NCI-H2196 (cell line): ENCODE data around the gene HNRNPA1L2.
A peak's percentile ranks its signal among the peaks of the same experiment; 100 is the strongest.
"Not testable (repeated sequence)": the region's sequence is repeated elsewhere in the genome, so short reads cannot be mapped to it uniquely, and the experiment has no call there.

Source experiments
- DNase-seq: peaks from one replicate; lab custom pipeline; 2025; ENCODE audit not compliant: unreplicated experiment; lab: John Stamatoyannopoulos, UW

The HNRNPA1L2 gene

DNA sequence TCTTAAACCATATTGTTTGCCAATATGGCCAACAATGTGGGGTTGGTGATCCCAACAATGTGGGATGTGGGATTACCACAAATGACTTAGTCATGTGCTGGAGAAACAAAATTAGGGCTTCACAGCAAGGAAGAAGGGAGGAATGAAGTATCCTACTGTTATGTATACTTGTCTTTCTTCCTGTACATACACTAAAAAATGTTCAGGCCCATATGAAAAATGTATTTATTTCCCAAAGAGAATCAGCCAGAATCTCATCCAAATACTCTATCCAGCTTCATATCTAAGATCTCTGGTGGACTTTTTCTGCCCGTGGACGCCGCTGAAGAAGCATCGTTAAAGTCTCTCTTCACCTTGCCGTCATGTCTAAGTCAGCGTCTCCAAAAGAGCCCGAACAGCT lies at the start of gene HNRNPA1L2:
TSS of gene HNRNPA1L2 (plus strand) at position 301 of the 400 bp plus-strand sequence. CDS start at position 363, 62 bp downstream.
- DNase-seq: no peak

GRCh38 chr13:52593175-52593574 lies 49.1 kb upstream of the HNRNPA1L2 start:
- not testable (repeated sequence) for DNase-seq

- not testable (repeated sequence) for DNase-seq
Observed at GRCh38 chr13:52593812-52594211, 48.4 kb upstream of the HNRNPA1L2 start.

DNA sequence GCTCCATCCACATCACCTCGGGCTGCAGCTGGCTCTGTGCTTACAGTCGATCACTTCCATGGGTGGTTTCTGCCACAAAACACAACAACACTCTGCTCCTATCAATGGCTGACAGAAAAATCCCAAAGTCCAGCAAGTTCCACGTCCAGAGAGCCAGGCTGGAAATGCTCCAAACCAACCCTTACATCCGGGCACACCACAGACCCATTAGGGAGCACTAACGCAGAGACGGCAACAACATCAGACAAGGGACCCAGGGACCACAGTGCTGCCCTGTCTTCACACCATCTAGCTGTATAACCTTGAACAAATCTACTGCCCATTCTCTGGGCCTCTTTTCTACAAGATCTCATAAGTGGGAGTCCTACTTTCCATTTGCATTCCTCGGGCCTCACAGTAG lies 47.9 kb upstream of the HNRNPA1L2 start:
- DNase-seq: not testable (repeated sequence)

DNA sequence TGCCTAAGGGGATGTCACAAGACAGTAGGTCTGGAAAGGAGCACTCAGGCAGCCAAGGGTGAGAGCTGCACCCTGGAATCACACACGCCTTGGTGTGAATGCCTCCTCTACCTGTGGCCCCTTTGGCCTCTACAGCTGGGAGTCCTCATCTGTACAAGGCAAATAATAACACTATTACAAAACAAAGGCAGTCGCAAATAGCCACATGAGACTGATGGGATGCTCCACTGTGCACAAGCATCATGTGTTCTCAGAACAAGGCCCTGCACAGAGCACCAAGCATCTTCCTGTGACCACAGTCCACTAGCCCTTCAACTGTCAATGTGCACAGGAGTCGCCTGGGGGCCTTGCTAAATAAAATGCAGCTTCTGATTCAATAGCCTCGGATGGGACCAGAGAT lies 44.6 kb upstream of the HNRNPA1L2 start:
- DNase-seq: no peak

- no peak for DNase-seq
Observed at GRCh38 chr13:52599037-52599847, 43.0 kb upstream of the HNRNPA1L2 start.

- DNase-seq: no peak
Observed at GRCh38 chr13:52599848-52600603, 42.2 kb upstream of the HNRNPA1L2 start.

DNA sequence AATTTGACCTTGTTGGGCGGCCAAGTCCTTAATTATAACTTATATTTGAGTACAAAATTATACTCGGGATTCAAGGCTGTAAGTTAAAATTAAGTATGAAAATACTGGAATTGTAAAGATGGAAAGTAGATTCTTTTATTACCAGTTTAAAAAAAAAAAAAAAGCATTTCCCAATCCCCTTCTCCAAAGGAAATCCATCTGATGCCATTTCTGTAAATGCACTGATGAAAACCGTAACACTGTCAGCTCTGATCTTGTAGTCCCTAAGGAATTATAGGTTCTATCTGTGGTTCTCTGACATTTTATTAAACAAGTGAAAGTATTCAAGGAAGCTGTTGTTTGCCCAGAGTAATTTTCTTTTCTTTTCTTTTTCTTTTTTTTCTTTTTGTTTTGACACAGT lies 41.6 kb upstream of the HNRNPA1L2 start:
- DNase-seq: no peak

DNA sequence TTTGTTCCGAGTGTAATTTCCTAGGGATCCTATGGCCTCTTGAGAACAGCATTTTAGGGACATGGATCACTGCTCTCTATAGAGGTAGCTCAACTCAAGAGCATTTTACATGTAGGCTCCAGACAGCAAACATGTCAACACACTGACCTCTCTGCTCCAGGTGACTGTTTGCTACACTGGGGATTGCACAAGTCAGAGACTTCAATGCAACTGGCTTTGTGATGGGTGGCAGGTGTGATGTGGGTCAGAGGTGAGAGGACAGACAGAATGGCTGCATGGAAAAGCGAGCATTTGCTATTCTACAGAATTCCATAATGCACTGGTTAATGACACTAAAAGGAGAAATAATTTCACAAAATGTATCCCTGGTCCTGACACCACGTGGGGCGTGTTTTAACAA lies 38.9 kb upstream of the HNRNPA1L2 start:
- DNase-seq: not testable (repeated sequence)

GRCh38 chr13:52606126-52606525 lies 36.1 kb upstream of the HNRNPA1L2 start:
- not testable (repeated sequence) for DNase-seq

DNA sequence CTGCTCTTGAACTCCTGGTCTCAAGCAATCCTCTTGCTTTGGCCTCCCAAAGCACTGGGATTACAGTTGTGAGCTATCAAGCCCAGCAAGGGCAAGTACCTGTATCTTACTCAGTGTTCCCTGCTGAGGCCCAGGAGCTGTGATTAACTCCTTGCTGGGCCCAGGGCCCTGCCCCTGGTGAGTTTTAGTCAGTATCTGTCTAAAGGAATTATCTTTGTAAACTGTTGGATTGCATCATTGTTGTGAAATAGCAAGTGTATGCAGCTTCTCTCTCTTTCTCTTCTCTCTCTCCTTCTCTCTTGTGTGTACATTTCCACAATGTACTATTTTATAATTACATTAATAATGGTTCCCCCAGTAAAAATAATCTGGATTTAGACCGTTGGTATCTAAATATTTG lies 35.4 kb upstream of the HNRNPA1L2 start:
- not testable (repeated sequence) for DNase-seq

- DNase-seq: not testable (repeated sequence)
Observed at GRCh38 chr13:52608184-52608583, 34.0 kb upstream of the HNRNPA1L2 start.

DNA sequence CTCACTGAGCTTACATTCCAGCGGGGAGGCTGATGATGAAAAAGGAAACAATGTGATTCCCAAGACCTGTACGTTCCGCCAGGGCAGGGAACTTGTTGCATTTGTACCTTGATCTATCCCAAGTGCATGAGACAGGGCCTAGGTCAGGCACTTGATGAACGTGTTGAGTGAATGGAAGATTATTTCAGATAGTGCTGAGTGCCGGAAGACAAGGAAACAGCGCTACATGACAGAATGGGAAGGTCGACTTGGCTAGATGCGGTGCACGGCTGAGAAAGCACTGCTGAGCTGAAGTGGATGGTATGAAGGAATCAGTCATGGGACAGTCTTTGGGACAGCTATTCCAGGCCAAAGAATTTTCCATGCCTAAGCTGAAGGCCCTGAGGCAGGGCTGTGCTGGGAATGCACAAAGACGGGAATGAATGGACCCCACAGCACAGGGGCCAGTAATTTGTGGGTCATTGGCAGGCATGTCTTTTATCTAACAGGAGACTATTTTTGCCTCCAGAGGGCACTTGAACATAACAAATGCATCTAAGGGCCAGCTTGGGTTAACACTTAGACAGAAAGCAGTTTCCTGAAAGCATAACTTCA lies 33.1 kb upstream of the HNRNPA1L2 start:
- DNase-seq: not testable (repeated sequence)

- not testable (repeated sequence) for DNase-seq
Observed at GRCh38 chr13:52610158-52610557, 32.1 kb upstream of the HNRNPA1L2 start.

DNA sequence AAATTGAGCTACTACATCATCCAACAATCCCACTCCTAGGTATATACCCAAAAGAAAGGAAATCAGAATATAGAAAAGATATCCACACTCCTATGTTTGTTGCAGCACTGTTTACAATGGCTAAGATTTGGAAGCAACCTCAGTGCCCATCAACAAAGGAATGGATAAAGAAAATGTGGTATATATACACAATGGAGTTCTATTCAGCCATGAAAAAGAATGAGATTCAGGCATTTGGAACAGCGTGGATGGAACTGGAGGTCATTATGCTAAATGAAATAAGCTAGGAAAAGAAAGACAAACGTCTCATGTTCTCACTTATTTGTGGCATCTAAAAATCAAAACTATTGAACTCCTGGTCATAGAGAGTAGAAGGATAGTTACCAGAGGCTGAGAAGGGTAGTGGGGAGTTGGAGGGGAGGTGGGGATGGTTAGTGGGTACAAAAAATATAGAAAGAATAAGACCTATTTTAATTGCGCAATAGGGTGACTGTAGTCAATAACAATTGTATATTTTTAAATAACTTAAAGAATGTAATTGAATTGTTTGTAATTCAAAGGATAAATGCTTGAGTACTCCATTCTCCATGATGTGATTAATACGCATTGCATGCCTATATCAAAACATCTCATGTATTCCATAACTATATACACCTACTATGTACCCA lies 27.0 kb upstream of the HNRNPA1L2 start:
- no peak for DNase-seq

DNA sequence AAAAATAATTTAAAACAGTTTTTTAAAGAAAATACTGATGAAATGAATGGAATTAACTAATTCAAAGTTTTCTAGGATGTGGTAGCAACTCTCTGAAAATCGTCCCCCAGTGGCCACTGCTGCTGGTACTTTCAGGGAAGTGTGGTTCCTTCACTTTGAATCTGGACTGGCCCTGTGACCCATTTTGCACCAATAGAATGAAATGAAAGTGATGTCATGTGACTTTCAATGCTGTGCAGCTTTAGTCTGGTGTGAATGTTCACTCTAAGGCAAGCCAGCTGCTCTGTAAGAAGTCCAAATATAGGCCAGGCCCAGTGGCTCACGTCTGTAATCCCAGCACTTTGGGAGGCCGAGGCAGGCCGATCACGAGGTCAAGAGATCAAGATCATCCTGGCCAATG lies 26.4 kb upstream of the HNRNPA1L2 start:
- no peak for DNase-seq

DNA sequence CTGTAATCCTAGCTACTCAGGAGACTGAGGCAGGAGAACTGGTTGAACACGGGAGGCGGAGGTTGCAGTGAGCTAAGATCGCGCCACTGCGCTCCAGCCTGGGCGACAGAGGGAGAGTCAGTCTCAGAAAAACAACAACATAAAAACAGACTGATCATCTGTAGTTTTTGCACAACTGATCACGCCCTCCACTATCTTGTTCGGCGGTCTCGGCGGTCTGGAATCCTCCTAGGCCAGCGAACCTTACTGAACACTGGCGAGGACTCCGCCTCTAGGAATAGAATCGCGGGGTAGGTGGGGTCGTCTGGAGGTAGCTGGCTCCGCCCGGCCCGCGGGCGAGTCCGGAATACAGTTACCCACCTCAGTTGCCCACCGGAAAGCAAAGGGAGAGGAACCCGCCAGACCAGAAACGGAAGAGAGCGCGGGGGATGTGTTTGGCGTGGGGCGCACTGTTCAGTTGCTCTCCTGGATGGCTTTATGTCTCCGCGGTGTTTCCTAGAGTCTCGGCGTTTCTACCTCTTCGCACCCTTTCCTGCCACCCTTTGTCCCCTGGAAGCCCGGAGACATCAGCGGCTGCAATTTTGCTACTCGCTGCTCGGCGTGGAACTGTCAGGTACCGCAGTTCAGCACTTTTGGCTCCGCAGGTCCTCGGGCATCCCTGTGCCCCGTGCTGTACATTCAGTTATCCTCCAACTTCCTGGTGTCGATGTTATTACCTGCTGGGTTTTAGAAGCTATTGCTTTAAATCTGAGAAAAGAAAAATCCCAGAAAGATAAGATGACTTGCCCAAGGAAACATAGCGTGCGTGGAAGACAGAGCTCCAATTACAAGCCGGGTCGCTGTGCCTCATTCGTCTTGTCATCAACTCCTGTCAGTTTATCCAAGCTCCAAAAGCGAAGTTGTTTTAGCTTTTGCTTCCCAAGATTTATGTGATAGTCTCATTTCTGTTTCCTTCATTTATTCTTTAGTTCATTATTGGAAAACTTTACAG lies 24.9 kb upstream of the HNRNPA1L2 start:
- peak; percentile 69 for DNase-seq

- not testable (repeated sequence) for DNase-seq
Observed at GRCh38 chr13:52631083-52631690, 11.0 kb upstream of the HNRNPA1L2 start.

DNA sequence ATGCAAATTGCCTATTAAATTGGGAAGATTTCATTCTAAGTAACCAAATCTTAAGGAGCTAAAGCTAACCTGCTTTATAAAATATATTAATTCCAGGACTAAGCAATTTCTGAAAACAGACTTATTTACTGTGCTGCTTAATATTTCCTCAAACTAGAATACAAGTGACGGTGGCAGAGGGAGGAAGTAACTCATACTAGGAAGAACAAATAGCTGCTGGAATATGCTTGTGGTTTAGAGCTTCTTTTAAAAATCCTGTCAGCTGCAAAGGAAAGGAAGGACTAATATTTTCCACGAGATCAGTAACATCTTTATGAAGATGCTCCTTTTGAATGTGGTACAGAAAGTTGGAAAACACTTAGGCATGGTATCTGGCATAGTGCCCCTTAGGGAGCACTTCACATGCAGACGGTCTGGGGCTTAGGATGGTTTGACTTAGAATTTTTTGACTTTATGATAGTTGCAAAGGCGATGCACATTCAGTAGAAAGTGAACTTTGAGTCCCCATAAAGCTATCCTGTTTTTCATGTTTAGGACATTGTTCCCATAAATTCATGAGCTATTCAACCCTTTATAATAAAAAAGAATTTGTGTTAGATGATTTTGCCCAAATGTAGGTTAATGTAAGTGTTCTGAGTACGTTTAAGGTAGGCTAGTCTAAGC lies 3.4 kb upstream of the HNRNPA1L2 start:
- DNase-seq: no peak
